Measurements from ENCODE around the gene GXYLT1. TPM values are rescaled to one million over a fixed set of nuclear protein-coding genes. Genes with fewer than 3 reads are reported as not detected.
A peak's percentile ranks its signal among the peaks of the same experiment; 100 is the strongest.

GXYLT1 gene
- polyA plus RNA-seq, 1 of the 3 experiments (the other 2 are of a cell fraction), result 5.0 TPM

DNA sequence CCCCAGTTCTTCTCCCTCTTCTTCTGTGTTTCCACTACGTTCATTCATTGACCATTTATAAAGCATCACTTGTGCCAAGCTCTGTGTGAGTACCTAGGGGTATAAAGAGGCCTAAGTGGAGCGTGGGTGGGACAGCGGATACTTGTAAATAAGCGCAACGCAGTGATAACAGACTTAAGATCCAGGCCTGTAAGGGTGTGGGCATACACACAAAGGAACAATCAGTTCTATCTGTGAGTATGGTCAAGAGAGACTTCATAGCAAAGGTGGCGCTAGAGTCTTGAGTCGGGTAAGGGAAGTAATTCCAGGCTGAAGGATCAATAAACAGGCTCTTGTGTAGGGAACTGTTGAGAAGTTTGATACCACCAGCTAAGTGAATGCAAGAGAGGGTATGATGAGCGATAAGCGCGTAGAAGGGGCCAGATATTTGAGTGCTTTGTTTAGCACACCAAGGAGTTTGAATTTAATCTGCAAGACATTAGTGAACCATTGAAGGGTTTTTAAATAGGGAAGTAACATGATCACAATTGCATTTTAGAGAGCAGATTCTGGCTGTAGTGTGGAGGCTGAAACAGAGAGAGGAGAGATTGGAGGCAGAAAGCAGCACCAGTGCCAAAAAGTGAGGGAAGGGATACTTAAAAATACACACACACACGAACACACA, 1.0 kb upstream of the GXYLT1 start:
- CTCF ChIA-PET, result interaction anchor here (0.8 to 1.1 kb wide), 2 partner anchors 186 to 226 kb away, joined by 5 read pairs; no protein-coding TSS in a partner anchor
- peaks cover 14% of the 10 kb centered on the region for H3F3A ChIP-seq (replicated peaks; ENCODE audit: insufficient read depth)

DNA sequence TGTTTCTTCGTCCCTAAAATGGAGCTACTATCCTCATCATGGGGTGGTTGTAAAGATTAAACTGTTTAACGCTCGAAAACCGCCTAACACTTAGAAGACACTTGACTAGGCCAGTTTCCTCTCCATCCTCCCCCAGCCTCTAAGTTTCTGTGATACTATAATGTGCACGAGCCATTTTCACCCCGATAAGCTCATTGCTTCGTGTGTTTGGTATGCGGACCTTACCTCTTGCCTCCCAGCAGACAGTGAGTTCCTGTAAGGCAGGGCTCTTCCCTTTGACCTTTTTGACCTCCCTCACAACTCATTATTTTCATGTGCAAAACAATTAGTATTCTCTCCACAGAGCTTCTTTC, 499 bp upstream of the GXYLT1 start:
- DNase-seq, result no peak
- Histone ChIP-seq H3K27me3 (ENCODE audit: insufficient read depth) (no peaks in the 10 kb centered on the region), H3K36me3 (replicated peaks in 1 of 2; ENCODE audit: control insufficient read depth in 1 of 2, insufficient read depth in 2 of 2, low read length in 1 of 2) (no peaks in the 10 kb centered on the region), H3K9me2 (no peaks in the 10 kb centered on the region), H4K20me1 (ENCODE audit: insufficient read depth) (peaks cover 29% of the 10 kb centered on the region), H3K9ac (peak overlapping the region; percentile 74; the same call in 1 of the 2 replicates), H3K27ac (ENCODE audit: low read depth in 2 of 2, low read length in 1 of 2) (peak overlapping the region; percentile 53 to 78; a peak in 3 of 4 replicates), H3K4me3 (ENCODE audit: low read depth in 2 of 2, low read length in 1 of 2) (peak overlapping the region; percentile 74 to 87), H3K4me1 (ENCODE audit: control insufficient read depth in 1 of 2, insufficient read depth in 2 of 2, low read depth in 1 of 2, low read length in 1 of 2) (peaks cover 4 to 11% of the 10 kb centered on the region in 2 experiments; a peak in 3 of 4 replicates), H3K4me2 (peak overlapping the region; percentile 84; the same call in 1 of the 2 replicates), H3F3A (replicated peaks; ENCODE audit: insufficient read depth) (peaks cover 14% of the 10 kb centered on the region), H3K9me3 (no peaks in the 10 kb centered on the region), H3K79me2 (ENCODE audit: insufficient read depth) (peaks cover 40% of the 10 kb centered on the region), H2AFZ (ENCODE audit: low read depth) (peak overlapping the region; percentile 75)
- POLR2A ChIA-PET, result no interaction called here
- CTCF ChIA-PET, result interaction anchor here (0.8 to 1.2 kb wide), 3 partner anchors 187 to 338 kb away, joined by 3 to 5 read pairs (median 5); no protein-coding TSS in a partner anchor
- WGBS (ENCODE audit: low lambda C conversion rate), result 54% methylated on average over 8 of the region's 8 CpGs
- TF ChIP-seq, protein P1, sequence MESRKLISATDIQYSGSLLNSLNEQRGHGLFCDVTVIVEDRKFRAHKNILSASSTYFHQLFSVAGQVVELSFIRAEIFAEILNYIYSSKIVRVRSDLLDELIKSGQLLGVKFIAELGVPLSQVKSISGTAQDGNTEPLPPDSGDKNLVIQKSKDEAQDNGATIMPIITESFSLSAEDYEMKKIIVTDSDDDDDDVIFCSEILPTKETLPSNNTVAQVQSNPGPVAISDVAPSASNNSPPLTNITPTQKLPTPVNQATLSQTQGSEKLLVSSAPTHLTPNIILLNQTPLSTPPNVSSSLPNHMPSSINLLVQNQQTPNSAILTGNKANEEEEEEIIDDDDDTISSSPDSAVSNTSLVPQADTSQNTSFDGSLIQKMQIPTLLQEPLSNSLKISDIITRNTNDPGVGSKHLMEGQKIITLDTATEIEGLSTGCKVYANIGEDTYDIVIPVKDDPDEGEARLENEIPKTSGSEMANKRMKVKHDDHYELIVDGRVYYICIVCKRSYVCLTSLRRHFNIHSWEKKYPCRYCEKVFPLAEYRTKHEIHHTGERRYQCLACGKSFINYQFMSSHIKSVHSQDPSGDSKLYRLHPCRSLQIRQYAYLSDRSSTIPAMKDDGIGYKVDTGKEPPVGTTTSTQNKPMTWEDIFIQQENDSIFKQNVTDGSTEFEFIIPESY (IDR thresholded peaks at IDR 0.05; ENCODE audit: borderline replicate concordance, low read depth), result no peak
- TF ChIP-seq FOXM1 (IDR thresholded peaks at IDR 0.05; ENCODE audit: low read depth) (no peak), POLR2AphosphoS5 (IDR thresholded peaks at IDR 0.05; ENCODE audit: low read depth, low read length) (no peak), GATA2 (CRISPR knock-in tag; IDR thresholded peaks at IDR 0.05) (no peak), RFX5 (IDR thresholded peaks at IDR 0.05; ENCODE audit: low read length) (no peak), FOXJ3 (CRISPR knock-in tag; IDR thresholded peaks at IDR 0.05) (no peak), EZH2phosphoT487 (IDR thresholded peaks at IDR 0.05; ENCODE audit: borderline replicate concordance, low read depth) (no peak), USF2 (IDR thresholded peaks at IDR 0.05; ENCODE audit: borderline replicate concordance, low read depth, low read length) (no peak), JUND (IDR thresholded peaks at IDR 0.05) (no peak), NFIC (IDR thresholded peaks at IDR 0.05; ENCODE audit: borderline replicate concordance) (no peak), TCF12 (IDR thresholded peaks at IDR 0.05) (no peak), ELF1 (IDR thresholded peaks at IDR 0.05) (no peak), GABPA (IDR thresholded peaks at IDR 0.05; ENCODE audit: low read depth) (no peak), CHD2 (IDR thresholded peaks at IDR 0.05; ENCODE audit: low read length, partially characterized antibody) (no peak), RXRA (IDR thresholded peaks at IDR 0.05; ENCODE audit: borderline replicate concordance, low read depth) (no peak)
- TF ChIP-seq, protein P2, sequence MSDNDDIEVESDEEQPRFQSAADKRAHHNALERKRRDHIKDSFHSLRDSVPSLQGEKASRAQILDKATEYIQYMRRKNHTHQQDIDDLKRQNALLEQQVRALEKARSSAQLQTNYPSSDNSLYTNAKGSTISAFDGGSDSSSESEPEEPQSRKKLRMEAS (IDR thresholded peaks at IDR 0.05; ENCODE audit: low read depth), result no peak
- TF ChIP-seq, protein P3, sequence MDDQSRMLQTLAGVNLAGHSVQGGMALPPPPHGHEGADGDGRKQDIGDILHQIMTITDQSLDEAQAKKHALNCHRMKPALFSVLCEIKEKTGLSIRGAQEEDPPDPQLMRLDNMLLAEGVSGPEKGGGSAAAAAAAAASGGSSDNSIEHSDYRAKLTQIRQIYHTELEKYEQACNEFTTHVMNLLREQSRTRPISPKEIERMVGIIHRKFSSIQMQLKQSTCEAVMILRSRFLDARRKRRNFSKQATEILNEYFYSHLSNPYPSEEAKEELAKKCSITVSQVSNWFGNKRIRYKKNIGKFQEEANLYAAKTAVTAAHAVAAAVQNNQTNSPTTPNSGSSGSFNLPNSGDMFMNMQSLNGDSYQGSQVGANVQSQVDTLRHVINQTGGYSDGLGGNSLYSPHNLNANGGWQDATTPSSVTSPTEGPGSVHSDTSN (IDR thresholded peaks at IDR 0.05), result no peak

More for the DNA sequence above, 1.0 kb upstream of the GXYLT1 start:
- H3K9me2 ChIP-seq, result no peaks in the 10 kb centered on the region
- no peaks in the 10 kb centered on the region for H3K27me3 ChIP-seq (ENCODE audit: insufficient read depth)
- H3K79me2 ChIP-seq (ENCODE audit: insufficient read depth), result peaks cover 35% of the 10 kb centered on the region
- POLR2A ChIA-PET, result no interaction called here
- peak overlapping the region in 1 of 2 experiments; percentile 87; a peak in 3 of 4 replicates for H3K4me3 ChIP-seq (ENCODE audit: low read depth in 2 of 2, low read length in 1 of 2)
- H3K27ac ChIP-seq (ENCODE audit: low read depth in 2 of 2, low read length in 1 of 2), result peak overlapping the region in 1 of 2 experiments; percentile 53; a peak in 1 of 4 replicates
- H3K4me1 ChIP-seq (ENCODE audit: control insufficient read depth in 1 of 2, insufficient read depth in 2 of 2, low read depth in 1 of 2, low read length in 1 of 2), result peaks cover 4 to 11% of the 10 kb centered on the region in 2 experiments; a peak in 3 of 4 replicates
- WGBS (ENCODE audit: low lambda C conversion rate), result 91% methylated on average over 11 of the region's 11 CpGs
- peak overlapping the region; percentile 75; the same call in 1 of the 2 replicates for H2AFZ ChIP-seq (ENCODE audit: low read depth)
- no peaks in the 10 kb centered on the region for H3K9me3 ChIP-seq
- H3K9ac ChIP-seq, result no peak overlapping the region; the same call in 1 of the 2 replicates
- H3K4me2 ChIP-seq, result peak overlapping the region; percentile 84; the same call in 1 of the 2 replicates
- peaks cover 24% of the 10 kb centered on the region for H4K20me1 ChIP-seq (ENCODE audit: insufficient read depth)
- no peak for DNase-seq
- TF ChIP-seq GATA2 (CRISPR knock-in tag; IDR thresholded peaks at IDR 0.05) (no peak), USF2 (IDR thresholded peaks at IDR 0.05; ENCODE audit: borderline replicate concordance, low read depth, low read length) (no peak), MEF2A (IDR thresholded peaks at IDR 0.05; ENCODE audit: borderline replicate concordance, low read depth) (no peak), YY1 (IDR thresholded peaks at IDR 0.05; ENCODE audit: low read depth) (no peak), TCF12 (IDR thresholded peaks at IDR 0.05) (no peak), RFX5 (IDR thresholded peaks at IDR 0.05; ENCODE audit: low read length) (no peak)
- TF ChIP-seq, protein P2 (IDR thresholded peaks at IDR 0.05; ENCODE audit: low read depth), result no peak
- no peaks in the 10 kb centered on the region for H3K36me3 ChIP-seq (replicated peaks in 1 of 2; ENCODE audit: control insufficient read depth in 1 of 2, insufficient read depth in 2 of 2, low read length in 1 of 2)
